T-helper 1 cell (primary cell): ENCODE data around the gene RDH13.
A peak's percentile ranks its signal among the peaks of the same experiment; 100 is the strongest.
"Not testable (repeated sequence)": the region's sequence is repeated elsewhere in the genome, so short reads cannot be mapped to it uniquely, and the experiment has no call there.

ENCODE experiments used
- DNase-seq, 5 donors: peaks; one replicate each; pipeline ENCODE4 v3.0.0-alpha.2; 2012 to 2020

RDH13 gene

DNA sequence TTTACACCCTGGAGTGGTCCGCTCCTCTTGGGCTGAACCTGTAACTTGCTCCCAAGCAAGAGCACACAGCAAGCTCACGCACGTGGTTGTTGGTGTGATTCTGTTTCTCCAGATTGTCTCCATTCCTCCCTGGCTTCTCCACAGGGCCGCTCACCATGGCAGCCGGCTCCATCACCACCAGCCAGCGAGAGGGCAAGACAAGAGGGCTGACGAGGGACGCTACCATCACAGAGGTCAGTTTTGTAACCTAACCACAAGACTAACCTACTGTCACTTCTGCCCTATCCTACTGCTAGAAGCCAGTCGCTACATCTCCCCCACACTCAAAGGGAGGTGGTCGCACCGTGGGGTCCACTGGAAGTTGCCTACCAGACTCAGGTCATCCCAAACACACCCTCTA, 20.3 kb downstream of the RDH13 start:
- no peak for DNase-seq

DNA sequence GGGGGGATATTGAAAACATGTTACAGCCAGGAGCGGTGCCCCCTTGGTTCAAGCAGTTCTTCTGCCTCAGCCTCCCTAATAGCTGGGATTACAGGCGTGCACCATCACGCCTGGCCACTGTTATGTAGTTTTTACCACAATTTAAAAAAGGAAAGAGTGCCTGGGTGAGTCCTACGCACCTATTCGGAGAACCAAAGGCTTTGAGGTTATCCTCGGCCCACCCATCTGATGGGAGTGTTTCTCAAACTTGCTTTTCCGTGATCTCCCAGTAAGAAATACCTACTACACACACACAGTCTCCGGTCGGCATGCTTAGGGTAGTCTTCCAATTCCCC, 20.6 kb downstream of the RDH13 start:
- DNase-seq: no peak

DNA sequence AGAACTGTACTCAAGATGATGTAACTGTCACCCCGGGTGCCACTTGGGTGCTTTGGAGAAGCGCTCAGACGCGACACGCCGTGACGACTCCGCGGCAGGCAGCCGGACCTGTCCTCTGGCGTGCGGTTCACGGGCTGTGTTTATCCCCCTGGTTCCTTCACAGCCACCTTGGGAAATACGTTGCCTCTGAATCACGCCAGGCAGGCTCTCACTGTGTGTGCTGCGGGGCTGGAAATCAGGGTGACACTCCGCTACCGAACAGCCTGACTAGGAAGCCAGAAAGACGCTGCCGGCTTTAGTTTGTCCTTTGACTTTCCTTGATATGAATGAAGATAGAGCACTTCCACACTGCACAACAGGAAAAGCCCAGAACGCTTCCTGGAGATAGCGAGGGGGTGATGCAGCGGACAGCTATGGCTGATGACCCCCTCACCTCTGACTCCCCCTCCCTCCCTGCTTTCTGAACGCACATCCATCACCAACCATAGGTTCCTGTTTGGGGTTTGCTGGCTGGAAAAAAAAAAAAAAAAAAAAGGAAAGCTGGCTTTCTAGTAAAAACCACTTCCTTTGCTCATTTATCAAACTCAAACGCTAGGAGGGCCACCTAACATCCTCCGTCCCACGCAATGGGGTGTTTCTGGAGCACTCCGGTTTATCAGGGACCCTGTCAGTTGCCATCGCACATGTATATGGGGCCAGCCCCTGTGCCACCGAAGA, 21.2 kb downstream of the RDH13 start:
- peak in 1 of 5 donors; percentile 69 for DNase-seq

DNA sequence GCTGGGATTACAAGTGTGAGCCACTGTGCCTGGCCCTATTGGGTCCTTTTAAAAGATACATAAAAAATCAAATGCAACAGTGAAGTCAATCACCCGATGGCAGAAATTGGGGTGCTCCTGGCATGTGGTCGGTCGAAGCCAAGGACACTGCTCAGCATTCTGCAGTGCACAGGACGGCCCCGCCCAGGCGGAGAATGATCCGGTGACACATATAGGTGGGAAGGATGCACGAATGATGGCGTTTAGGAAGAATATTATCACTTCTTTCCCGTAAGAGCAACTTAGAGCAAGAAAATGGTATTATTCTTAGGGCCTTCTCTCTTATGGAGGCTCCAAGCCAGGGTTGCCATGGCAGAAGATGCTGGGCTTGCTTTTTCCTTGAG, 21.7 kb downstream of the RDH13 start:
- DNase-seq: no peak

DNA sequence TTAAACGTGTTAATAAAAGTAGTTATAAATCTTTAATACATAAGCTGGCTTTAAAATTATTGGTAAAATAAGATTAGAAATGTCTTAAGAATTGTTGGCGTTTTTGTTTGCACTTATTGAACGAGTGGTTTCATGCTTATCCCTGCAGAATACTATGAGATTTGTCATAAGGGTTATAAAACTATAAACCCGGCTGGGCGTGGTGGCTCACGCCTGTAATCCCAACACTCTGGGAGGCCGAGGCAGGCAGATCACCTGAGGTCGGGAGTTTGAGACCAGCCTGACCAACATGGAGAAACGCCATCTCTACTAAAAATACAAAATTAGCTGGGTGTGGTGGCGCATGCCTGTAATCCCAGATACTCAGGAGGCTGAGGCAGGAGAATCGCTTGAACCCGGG, 22.3 kb downstream of the RDH13 start:
- not testable (repeated sequence) for DNase-seq

DNA sequence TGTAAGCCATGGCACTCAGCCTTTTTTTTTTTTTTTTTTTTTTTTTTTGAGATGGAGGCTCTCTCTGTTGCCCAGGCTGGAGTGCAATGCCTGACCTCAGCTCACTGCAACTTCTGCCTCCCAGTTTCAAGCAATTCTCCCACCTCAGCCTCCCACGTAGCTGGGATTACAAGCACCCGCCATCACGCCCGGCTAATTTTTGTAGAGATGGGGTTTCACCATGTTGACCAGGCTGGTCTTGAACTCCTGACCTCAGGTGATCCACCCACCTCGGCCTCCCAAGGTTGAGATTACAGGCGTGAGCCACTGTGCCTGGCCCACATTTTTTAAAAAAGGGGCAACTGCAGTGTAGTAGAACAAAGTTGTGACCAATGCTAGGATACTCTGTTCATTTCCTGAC, 25.3 kb downstream of the RDH13 start:
- not testable (repeated sequence) for DNase-seq

DNA sequence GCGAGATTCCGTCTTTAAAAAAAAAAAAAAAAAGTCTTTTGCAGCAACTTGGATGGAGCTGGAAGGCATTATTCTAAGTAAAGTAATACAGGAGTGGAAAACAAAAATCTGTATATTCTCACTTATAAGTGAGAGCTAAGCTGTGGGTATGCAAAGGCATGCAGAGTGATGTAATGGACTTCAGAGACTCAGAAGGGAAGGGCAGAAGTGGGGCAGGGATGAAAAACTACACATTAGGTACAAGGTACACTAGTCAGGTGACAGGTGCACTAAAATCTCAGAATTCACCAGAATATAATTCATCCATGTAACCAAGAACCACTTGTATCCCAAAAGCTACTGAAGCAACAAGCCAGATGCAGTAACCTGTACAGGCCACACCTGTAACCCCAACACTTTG, 26.9 kb downstream of the RDH13 start:
- DNase-seq: no peak

DNA sequence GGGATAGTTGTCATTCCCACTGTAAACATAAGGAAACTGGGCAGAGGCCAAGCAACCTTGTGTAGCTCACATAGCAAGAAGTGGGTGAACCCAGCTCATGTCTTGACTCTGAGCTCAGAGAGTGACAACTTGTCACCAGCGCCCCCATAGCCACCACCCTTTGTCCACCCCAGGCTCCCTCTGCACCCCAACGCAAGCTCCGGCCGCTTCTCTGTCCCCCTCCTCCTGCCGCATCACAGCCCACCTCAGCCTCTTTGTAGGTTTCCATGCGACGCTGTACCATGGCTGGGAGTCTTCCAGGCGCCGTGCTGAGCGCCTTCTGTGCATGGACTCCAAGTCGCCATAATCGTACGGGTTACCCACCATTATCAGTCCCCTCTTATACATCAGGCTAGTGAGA, 28.2 kb downstream of the RDH13 start:
- no peak for DNase-seq

DNA sequence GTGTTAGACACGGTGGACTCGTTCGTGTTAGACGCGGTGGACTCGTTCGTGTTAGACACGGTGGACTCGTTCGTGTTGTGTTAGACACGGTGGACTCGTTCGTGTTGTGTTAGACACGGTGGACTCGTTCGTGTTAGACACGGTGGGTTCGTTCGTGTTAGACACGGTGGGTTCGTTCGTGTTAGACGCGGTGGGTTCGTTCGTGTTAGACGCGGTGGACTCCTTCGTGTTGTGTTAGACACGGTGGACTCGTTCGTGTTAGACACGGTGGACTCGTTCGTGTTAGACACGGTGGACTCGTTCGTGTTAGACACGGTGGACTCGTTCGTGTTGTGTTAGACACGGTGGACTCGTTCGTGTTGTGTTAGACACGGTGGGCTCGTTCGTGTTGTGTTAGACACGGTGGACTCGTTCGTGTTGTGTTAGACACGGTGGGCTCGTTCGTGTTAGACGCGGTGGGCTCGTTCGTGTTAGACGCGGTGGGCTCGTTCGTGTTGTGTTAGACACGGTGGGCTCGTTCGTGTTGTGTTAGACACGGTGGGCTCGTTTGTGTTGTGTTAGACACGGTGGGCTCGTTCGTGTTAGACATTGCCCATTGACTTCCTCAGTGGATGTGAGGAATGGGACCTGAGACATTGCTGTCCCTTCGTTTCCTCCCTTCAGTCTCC, 29.8 kb downstream of the RDH13 start:
- DNase-seq: not testable (repeated sequence)

DNA sequence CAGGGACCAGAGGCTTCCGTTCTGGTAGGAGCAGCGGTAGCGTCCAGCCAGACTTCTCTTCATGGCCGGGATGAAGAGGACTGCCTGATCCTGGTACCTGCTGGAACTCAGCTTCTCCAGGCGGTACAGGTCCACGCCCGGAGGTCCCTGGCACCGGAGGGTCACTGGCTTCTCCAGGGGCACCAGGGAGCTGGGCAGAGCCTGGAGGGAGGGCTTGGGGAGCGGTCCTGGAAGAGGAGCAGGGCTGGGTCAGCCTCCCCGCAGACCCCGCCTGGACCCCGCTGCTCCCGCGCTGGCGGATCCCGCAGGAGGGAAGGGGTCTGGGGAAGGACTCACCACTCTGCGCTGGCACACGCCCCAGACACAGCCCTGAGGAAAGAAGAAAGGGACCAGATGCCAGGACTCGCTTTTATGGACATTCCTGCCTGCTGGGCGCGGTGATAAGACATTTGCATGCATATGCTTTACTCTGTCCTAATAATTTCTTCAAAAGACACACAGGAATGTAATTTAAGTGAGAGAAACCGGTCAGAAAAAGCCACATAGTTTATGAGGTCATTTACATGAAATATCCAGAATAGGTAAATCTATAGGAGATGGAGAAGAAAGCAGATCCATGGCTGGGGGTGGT, 30.7 kb downstream of the RDH13 start:
- no peak for DNase-seq

DNA sequence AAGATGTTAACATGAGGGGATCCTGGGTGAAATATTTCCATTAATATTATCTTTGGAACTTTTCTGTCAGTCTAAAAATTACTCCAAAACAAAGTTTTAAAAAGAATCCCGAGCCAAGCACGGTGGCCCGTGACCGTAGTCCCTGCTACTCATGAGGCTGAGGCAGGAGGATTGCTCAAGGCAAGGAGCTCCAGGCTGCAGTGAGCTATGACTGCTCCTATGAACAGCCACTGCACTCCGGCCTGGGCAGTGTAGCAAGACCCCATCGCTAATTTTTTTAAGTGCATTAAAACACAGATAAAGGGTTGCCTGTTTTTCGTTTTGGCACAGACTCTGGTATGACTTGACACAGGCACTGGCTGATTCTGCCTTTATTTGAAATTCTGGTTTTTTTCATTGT, 31.8 kb downstream of the RDH13 start:
- DNase-seq: no peak

DNA sequence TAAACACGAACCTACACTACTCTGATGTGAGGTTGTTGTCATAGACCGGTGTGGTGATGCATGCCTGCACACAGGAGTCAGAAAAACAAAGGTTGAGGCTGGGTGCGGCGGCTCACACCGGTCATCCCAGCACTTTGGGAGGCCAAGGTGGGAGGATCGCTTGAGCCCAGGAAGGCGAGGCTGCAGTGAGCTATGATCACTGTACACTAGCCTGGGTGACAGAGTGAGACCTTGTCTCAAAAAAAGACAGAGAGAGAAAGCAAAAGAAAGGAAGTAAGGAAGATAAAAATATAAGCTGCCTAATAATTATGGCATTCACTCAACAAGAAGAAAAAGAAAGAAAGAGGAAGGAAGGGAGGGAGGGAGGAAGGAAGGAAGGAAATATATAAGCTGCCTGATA, 34.2 kb downstream of the RDH13 start:
- DNase-seq: no peak

DNA sequence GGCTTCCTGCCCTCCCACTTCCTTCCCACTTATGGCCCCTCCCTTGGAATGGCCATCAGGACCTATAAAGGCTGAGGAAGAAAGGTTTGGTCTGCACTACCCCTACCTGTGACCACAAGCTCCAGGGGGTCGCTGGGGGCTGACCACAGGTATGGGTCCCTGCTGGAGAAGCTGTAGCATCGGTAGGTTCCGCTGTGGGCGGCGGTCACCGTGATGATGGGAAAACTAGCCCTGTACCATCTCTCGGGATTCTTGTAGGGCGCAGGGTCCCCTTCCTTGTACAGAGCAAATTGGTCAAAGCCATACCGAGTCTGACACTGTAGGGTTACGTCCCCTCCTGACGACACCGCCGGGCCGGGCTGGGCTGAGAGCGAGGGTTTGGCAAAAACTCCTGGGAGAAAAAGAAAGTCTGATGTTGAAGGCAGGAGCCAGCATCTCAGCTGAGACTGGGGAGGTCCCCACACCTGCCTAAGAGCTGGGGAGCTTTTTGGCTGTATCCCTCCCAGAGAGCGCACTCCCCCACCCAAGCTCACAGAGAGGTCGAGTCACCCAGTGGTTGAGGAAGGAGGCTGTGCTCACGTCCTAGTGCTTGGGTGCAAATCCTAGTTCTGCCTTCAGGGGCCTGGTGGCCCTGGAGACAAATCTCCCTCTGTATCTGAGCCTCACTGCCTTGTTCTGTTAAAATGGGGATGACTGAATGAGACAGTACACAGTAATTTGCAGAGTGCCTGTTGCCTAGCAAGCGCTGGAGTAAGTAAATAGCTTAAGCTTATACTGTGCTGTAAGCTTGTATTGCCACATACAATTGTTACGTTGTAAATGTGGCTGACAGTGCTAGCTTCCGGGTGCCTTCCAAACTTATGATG, 35.2 kb downstream of the RDH13 start:
- DNase-seq: no peak

DNA sequence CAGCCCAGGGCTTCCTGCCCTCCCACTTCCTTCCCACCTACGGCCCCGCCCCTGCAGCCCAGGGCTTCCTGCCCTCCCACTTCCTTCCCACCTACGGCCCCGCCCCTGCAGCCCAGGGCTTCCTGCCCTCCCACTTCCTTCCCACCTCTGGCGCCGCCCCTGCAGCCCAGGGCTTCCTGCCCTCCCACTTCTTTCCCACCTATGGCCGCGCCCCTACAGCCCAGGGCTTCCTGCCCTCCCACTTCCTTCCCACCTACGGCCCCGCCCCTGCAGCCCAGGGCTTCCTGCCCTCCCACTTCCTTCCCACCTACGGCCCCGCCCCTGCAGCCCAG, 35.8 kb downstream of the RDH13 start:
- DNase-seq: not testable (repeated sequence)

DNA sequence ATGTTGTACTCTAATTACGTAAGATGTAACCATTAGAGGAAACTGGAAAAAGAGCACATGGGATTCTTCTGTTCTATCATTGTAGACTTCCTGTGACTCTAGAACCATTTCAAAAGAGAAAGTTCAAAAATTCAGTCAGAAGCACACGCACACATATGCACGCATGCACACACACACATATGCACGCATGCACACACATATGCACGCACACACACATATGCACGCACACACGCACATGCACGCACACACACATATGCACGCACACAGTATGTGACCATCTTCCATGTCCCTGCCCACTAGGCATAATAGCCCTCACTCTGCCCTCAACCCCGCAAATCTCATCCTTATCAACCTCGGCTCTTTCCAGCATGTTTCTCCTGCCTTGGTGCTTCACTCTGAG, 38.8 kb downstream of the RDH13 start:
- no peak for DNase-seq

DNA sequence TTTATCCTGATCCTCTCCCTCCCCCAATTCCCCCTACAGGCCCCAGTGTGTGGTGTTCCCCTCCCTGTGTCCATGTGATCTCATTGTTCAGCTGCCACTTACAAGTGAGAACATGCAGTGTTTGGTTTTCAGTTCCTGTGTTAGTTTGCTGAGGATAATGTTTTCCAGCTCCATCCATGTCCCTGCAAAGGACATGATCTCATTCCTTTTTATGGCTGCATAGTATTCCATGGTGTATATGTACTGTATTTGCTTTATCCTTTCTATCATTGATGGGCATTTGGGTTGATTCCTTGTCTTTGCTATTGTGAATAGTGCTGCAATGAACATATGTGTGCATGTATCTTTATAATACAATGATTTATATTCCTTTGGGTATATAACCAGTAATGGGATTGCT, 42.6 kb downstream of the RDH13 start:
- DNase-seq: not testable (repeated sequence)

DNA sequence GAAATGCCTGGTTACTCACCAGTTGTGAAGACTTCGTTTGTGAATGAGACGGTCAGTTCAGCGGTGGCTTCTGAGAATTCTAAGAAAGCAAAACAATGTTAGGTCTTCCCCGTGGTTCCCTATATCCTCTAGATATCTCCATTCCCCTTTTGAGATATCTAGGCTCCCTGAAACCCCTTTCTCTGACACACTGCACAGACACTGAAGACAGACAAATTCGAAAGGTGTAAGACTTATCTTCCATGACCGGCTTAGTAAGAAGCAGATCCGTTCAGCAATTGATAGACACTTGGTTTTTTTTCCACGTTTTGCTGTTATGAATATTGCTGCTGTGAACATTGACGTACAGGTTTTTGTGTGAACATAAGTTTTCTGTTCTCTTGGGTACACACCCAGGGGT, 44.3 kb downstream of the RDH13 start:
- no peak for DNase-seq

DNA sequence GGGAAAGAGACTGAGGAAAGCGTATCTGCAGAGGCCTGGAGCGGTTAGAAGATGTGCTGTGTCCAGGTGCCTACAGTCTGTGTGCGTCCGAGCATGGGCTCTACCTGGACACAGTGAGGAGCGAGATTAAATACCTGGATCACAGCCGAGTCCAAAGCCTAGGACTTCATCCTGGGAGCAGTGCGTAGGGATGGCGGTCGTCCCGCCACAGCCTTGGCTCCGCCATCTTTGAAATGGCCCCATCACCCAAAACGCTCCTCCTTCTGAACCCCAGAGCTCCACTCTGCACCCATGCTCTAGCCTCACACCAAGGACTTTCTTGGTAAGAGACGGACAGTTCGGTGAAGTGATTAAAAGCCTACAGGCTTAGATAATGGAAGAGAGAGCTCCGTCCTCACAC, 44.7 kb downstream of the RDH13 start:
- no peak for DNase-seq

DNA sequence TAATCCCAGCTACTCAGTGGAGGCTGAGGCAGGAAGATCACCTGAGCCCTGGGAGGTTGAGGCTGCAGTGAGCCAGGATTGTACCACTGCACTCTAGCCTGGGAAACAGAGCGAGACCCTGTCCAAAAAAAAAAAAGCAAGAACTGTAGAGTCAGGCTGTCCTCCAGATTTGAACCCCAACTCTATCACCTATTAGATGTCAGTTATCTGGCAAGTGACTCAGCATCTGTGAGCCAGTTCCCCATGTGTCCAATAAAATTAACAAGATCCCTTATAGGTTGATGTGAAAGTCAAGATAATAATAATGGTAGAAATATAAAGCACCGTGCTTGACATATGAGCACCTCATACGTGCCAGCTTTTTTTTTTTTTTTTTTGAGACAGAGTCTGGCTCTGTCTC, 46.9 kb downstream of the RDH13 start:
- no peak for DNase-seq

DNA sequence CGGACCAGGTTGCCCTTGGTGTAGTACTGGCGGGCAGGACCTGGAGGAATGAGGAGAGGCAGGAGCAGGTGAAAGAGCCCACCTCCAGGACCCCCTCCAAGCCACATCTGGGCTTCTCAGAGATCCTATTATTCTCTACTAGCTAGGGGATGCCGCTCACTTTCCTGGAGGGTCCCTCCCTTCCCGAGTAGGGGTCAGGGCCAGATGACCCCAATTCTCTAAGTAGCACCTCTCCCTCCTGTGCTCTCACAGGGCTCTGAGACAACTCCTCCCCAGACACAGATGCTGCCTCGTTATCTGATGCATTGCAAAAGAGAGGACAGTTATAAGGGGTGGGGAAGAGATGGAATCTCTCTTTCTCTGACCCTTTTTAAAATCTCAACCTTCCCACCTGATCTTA, 47.8 kb downstream of the RDH13 start:
- no peak for DNase-seq

DNA sequence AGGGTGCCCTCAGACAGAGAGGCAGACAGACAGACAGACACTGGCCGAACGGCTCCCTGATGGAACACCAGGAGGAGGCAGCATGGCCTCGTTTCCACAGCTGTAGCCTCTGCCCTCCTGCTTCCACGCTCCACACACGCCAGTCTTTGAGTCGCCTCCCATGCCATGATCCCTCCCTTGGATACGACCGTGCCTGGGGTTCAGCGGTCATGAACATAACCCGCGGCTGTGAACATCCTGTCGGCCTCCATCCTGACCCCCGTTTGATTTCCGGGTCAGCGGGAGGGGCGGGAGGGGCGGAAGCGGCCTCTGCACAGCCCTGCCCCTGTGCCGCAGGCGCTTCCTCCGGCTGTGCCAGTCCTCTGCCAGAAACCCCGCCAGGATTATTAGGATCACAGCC, 48.2 kb downstream of the RDH13 start:
- DNase-seq: peak in 1 of 5 donors; percentile 55

DNA sequence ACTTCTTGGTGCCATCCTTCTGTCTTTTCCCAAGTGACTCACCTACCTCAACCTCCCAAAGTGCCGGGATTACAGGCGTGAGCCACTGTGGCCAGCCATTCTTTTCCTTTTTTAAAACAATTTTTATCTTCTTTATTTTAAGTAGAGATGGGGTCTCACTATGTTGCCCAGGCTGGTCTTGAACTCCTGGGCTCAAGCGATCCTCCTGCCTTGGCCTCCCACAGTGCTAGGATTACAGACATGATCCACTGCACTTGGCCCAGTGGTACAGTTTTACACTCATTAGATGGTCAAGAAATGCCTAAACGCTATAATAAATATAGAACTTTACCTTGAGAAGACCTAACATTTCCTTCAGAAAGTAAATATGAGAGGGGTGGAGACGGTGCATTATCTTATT, 49.4 kb downstream of the RDH13 start:
- DNase-seq: no peak

DNA sequence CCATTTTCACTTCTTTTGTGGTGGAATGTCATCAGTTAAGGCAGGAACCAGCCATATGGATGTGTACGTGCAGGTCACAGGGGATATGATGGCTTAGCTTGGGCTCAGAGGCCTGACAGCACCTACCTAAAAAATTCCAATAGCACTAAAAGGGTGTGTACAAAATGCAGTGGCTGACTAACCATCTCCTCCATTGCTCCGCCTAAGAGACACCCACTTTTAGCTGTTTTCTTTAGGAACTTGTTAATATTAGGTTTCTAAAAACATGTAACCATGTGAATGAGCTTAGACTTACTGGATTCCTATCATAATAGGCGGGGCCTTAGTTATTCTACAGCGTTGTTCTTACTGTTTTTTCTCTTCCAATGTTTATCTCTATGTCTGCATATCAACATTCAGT, 50.6 kb downstream of the RDH13 start:
- DNase-seq: no peak

DNA sequence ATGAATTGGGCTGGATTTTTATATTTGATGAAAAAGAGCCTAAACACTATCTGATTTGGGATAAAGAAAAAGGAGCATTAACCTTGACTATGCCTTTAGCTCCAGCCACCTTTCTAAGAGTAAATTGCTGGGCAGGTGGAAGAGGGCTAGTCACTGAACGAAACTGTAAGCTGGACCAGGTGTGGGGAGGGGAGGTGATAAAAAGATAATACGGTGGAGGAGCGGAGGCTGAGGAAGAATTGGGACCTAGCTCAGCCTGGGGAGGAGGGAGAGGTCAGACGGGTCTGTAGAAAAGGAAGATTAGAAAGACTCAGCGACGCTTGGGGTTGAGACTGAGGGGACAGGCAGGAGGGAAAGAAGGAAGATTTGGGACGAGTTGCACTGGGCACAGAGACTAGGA, 52.4 kb downstream of the RDH13 start:
- not testable (repeated sequence) for DNase-seq
